Measurements from ENCODE around the gene ZBTB7C. TPM values are rescaled to one million over a fixed set of nuclear protein-coding genes. Genes with fewer than 3 reads are reported as not detected.

ZBTB7C gene
- total RNA-seq, 3 donors from 2014 or later = 5.6 to 26.5 (median 6.1) TPM

GRCh38 chr18:48024881-48025660, 384.1 kb downstream of the ZBTB7C start:
- intact Hi-C loops (cut with DNase I; ENCODE audit: low total_unique reads) = loop anchor here (5.0 kb wide), 1 partner anchor 422 kb away; no protein-coding TSS in a partner anchor

GRCh38 chr18:48024009-48024512, 385.1 kb downstream of the ZBTB7C start:
- Histone ChIP-seq H3K36me3 (no peaks in the 10 kb centered on the region), H3K4me1 (peaks cover 0 to 18% of the 10 kb centered on the region in 2 donors), H3K9me3 (no peaks in the 10 kb centered on the region), H3K4me3 (no peak overlapping the region), H3K27me3 (no peaks in the 10 kb centered on the region), H3K27ac (peak overlapping the region; percentile 64 to 75)
- DNase-seq (ENCODE audit: low spot score in 2 of 2) = no peak
- TF ChIP-seq POLR2AphosphoS5 (IDR thresholded peaks at IDR 0.05) (no peak), POLR2A (IDR thresholded peaks at IDR 0.05) (no peak), CTCF (IDR thresholded peaks at IDR 0.05) (no peak)
- intact Hi-C loops (cut with DNase I; ENCODE audit: low total_unique reads) = no loop called here

More at GRCh38 chr18:48024881-48025660, 384.1 kb downstream of the ZBTB7C start:
- Histone ChIP-seq H3K27me3 (no peaks in the 10 kb centered on the region), H3K4me3 (no peak overlapping the region), H3K36me3 (no peaks in the 10 kb centered on the region), H3K27ac (peak overlapping the region in 1 of 2 donors; percentile 5), H3K9me3 (no peaks in the 10 kb centered on the region), H3K4me1 (peaks cover 0 to 18% of the 10 kb centered on the region in 2 donors)
- DNase-seq (ENCODE audit: low spot score in 2 of 2) = no peak
- no peak for TF ChIP-seq POLR2AphosphoS5 (IDR thresholded peaks at IDR 0.05)

GRCh38 chr18:48023334-48024008, 385.7 kb downstream of the ZBTB7C start:
- intact Hi-C loops (cut with DNase I; ENCODE audit: low total_unique reads) = no loop called here
- TF ChIP-seq POLR2A (IDR thresholded peaks at IDR 0.05) = no peak
- peak in 2 of 3 donors; percentile 9 to 50 for TF ChIP-seq POLR2AphosphoS5 (IDR thresholded peaks at IDR 0.05)
- peak; percentile 42 to 74 (median 52) for TF ChIP-seq CTCF (IDR thresholded peaks at IDR 0.05)
- no peaks in the 10 kb centered on the region for H3K9me3 ChIP-seq
- peak; percentile 83 to 93 for DNase-seq (ENCODE audit: low spot score in 2 of 2)
- H3K4me1 ChIP-seq = peaks cover 0 to 14% of the 10 kb centered on the region in 2 donors
- peak overlapping the region; percentile 64 to 75 for H3K27ac ChIP-seq
- H3K27me3 ChIP-seq = no peaks in the 10 kb centered on the region
- H3K4me3 ChIP-seq = no peak overlapping the region
- H3K36me3 ChIP-seq = no peaks in the 10 kb centered on the region

GRCh38 chr18:48022531-48023329, 386.5 kb downstream of the ZBTB7C start:
- H3K4me1 ChIP-seq = peaks cover 0 to 7% of the 10 kb centered on the region in 2 donors
- H3K27me3 ChIP-seq = no peaks in the 10 kb centered on the region
- H3K4me3 ChIP-seq = no peak overlapping the region
- peak in 2 of 3 donors; percentile 34 to 44 for TF ChIP-seq CTCF (IDR thresholded peaks at IDR 0.05)
- TF ChIP-seq POLR2AphosphoS5 (IDR thresholded peaks at IDR 0.05) = no peak
- peak overlapping the region; percentile 64 to 75 for H3K27ac ChIP-seq
- H3K36me3 ChIP-seq = no peaks in the 10 kb centered on the region
- DNase-seq (ENCODE audit: low spot score in 2 of 2) = no peak
- H3K9me3 ChIP-seq = no peaks in the 10 kb centered on the region
- intact Hi-C loops (cut with DNase I; ENCODE audit: low total_unique reads) = no loop called here

- no peaks in the 10 kb centered on the region for H3K9me3 ChIP-seq
- H3K27me3 ChIP-seq = no peaks in the 10 kb centered on the region
- TF ChIP-seq POLR2AphosphoS5 (IDR thresholded peaks at IDR 0.05) (no peak), CTCF (IDR thresholded peaks at IDR 0.05) (no peak)
- no peak for DNase-seq (ENCODE audit: low spot score in 2 of 2)
- no peaks in the 10 kb centered on the region for H3K36me3 ChIP-seq
- no peak overlapping the region for H3K4me3 ChIP-seq
- intact Hi-C loops (cut with DNase I; ENCODE audit: low total_unique reads) = no loop called here
- no peak overlapping the region for H3K27ac ChIP-seq
- no peaks in the 10 kb centered on the region for H3K4me1 ChIP-seq
Observed at GRCh38 chr18:48022021-48022420, 387.2 kb downstream of the ZBTB7C start.
